ENCODE measurements around the gene LAMA5. TPM values are rescaled to one million over a fixed set of nuclear protein-coding genes. Genes with fewer than 3 reads are reported as not detected.

LAMA5 gene
- total RNA-seq, 1 experiment from 2014 or later = 321 TPM

DNA sequence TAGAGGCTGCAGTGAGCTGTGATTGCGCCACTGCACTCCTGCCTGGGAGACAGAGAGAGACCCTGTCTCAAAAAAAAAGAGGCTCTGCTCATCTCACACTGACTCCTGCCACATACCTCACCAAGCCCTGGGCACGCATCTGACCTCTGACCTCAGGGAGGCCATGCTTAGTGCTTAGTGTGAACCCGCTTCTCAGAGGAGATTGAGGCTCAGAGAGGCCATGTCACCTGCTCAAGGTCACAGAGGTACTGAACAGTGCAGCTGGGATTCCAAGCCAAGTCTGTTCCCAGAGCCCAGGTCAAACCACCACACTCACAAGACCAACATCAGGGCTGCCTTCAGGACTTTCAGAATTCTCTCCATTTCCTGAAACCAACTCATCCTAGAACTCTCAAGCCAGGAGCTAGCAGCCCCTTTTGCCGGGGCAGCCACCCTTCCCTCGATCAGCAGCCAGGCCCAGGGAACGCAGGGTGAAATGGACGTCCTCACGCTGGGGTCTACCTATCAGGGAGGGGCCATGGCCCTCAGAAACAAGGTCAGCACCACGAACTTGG is 37.1 kb upstream of the LAMA5 start:
- H3K4me2 ChIP-seq (ENCODE audit: low read length) = no peak overlapping the region
- H3K27me3 ChIP-seq (ENCODE audit: insufficient read depth, low read length) = no peaks in the 10 kb centered on the region
- no peak for TF ChIP-seq TCF7L2 (IDR thresholded peaks at IDR 0.05; ENCODE audit: borderline replicate concordance, extremely low read depth, insufficient read depth, insufficient read length)
- no peak for TF ChIP-seq POLR2A (IDR thresholded peaks at IDR 0.05; ENCODE audit: borderline replicate concordance, extremely low read depth, insufficient read depth, insufficient read length)
- no peak for TF ChIP-seq EZH2 (IDR thresholded peaks at IDR 0.05)
- no peak for TF ChIP-seq CEBPB (IDR thresholded peaks at IDR 0.05; ENCODE audit: low read depth)
- no peak for TF ChIP-seq SP1 (IDR thresholded peaks at IDR 0.05; ENCODE audit: low read depth)
- no peak for TF ChIP-seq MAX (IDR thresholded peaks at IDR 0.05)
- no peak for TF ChIP-seq FOSL1 (IDR thresholded peaks at IDR 0.05; ENCODE audit: low read depth)
- TF ChIP-seq, protein P1, sequence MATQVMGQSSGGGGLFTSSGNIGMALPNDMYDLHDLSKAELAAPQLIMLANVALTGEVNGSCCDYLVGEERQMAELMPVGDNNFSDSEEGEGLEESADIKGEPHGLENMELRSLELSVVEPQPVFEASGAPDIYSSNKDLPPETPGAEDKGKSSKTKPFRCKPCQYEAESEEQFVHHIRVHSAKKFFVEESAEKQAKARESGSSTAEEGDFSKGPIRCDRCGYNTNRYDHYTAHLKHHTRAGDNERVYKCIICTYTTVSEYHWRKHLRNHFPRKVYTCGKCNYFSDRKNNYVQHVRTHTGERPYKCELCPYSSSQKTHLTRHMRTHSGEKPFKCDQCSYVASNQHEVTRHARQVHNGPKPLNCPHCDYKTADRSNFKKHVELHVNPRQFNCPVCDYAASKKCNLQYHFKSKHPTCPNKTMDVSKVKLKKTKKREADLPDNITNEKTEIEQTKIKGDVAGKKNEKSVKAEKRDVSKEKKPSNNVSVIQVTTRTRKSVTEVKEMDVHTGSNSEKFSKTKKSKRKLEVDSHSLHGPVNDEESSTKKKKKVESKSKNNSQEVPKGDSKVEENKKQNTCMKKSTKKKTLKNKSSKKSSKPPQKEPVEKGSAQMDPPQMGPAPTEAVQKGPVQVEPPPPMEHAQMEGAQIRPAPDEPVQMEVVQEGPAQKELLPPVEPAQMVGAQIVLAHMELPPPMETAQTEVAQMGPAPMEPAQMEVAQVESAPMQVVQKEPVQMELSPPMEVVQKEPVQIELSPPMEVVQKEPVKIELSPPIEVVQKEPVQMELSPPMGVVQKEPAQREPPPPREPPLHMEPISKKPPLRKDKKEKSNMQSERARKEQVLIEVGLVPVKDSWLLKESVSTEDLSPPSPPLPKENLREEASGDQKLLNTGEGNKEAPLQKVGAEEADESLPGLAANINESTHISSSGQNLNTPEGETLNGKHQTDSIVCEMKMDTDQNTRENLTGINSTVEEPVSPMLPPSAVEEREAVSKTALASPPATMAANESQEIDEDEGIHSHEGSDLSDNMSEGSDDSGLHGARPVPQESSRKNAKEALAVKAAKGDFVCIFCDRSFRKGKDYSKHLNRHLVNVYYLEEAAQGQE (IDR thresholded peaks at IDR 0.05; ENCODE audit: low read depth) = no peak
- TF ChIP-seq YY1 (IDR thresholded peaks at IDR 0.05; ENCODE audit: extremely low read depth, insufficient replicate concordance, low read depth, low read length) = no peak
- no peaks in the 10 kb centered on the region for H4K20me1 ChIP-seq (ENCODE audit: insufficient read depth)
- H3K79me2 ChIP-seq (ENCODE audit: insufficient read depth, low read length) = peaks cover 16% of the 10 kb centered on the region
- H3K4me1 ChIP-seq (ENCODE audit: control insufficient read depth in 1 of 2, insufficient read depth in 2 of 2, low read length in 2 of 2) = peaks cover 14 to 25% of the 10 kb centered on the region in 2 experiments; a peak in 3 of 4 replicates
- H2AFZ ChIP-seq (ENCODE audit: low read depth, low read length, poor library complexity, severe bottlenecking) = no peak overlapping the region
- no peaks in the 10 kb centered on the region for H3K9me3 ChIP-seq (ENCODE audit: control insufficient read depth in 1 of 2, insufficient read depth in 1 of 2, low read depth in 1 of 2, low read length in 2 of 2)
- H3K9ac ChIP-seq (ENCODE audit: low read length) = no peak overlapping the region
- H3K9me2 ChIP-seq (ENCODE audit: insufficient read depth) = no peaks in the 10 kb centered on the region
- H3K27ac ChIP-seq (ENCODE audit: low read depth, low read length) = no peak overlapping the region
- CTCF ChIA-PET = no interaction called here
- intact Hi-C loops (cut with micrococcal nuclease) = no loop called here
- no TSS peak for BruUV-seq (replicated peaks)
- RAD21 ChIA-PET (ENCODE audit: low non-redundant PET in 1 of 2, low total read pairs in 2 of 2, uncharacterized antibody in 2 of 2, unreplicated experiment in 2 of 2) = no interaction called here
- POLR2A ChIA-PET = no interaction called here
- no peaks in the 10 kb centered on the region for H3K36me3 ChIP-seq (ENCODE audit: control insufficient read depth in 1 of 2, insufficient read depth in 2 of 2, low read length in 2 of 2)
- DNase-seq (ENCODE audit: low read depth, low spot score) (no peak), ATAC-seq (no peak)
- H3K4me3 ChIP-seq (replicated peaks in 1 of 2; ENCODE audit: low read depth in 1 of 2, low read length in 2 of 2) = no peak overlapping the region
